Stimulated activated naive CD8-positive, alpha-beta T cell treated with anti-CD3 and anti-CD28 coated beads, Interleukin-15, Interleukin-2, amounts not matched to agents 100 ng/mL and 50 ng/mL, for 24 hours (primary cell): ENCODE measurements around the gene C11orf98.
"Not testable (repeated sequence)": the region's sequence is repeated elsewhere in the genome, so short reads cannot be mapped to it uniquely, and the experiment has no call there.

Source experiments
- H3K27ac Mint-ChIP-seq: one replicate; pipeline ENCODE4 v1.8.0; 2021; ENCODE audit warnings: mild to moderate bottlenecking, mixed read lengths
- H3K27me3 Mint-ChIP-seq: one replicate; pipeline ENCODE4 v1.8.0; 2021; ENCODE audit warnings: mixed read lengths
- H3K36me3 Mint-ChIP-seq: one replicate; pipeline ENCODE4 v1.8.0; 2021; ENCODE audit warnings: low read depth, mixed read lengths
- H3K4me1 Mint-ChIP-seq: one replicate; pipeline ENCODE4 v1.8.0; 2021; ENCODE audit warnings: low read depth, mixed read lengths
- H3K4me3 Mint-ChIP-seq: one replicate; pipeline ENCODE4 v1.8.0; 2021; ENCODE audit warnings: mild to moderate bottlenecking, mixed read lengths
- H3K9me3 Mint-ChIP-seq: one replicate; pipeline ENCODE4 v1.8.0; 2021; ENCODE audit warnings: mixed read lengths

Gene C11orf98

DNA sequence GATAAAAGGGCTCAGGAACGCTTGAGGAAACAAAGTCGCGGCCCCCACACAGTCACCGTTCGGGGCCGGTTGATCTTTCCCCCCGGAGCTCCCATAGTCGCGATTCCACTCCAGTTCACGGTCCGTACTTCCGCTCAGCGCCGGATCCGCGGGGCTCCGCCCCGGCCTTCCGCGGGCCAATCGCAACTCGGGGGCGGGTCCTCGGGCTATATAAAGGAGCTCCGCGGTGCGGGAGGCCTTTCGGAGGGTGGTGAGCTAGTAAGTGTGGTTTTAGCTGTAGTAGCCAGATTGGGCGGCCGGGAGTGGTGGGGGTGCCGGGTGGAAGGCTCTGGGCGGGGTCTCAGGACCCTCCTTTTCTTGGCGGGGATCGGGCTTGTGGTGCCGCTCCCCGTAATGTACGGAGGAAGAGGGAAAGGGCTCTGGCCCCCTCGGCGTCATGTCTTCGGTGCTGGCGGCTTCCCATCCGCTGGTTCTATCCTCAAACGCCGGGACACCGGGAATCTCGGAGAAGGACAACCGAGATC, at the start of gene C11orf98, which contains the start of gene CSKMT:
Gene C11orf98, minus strand, starts transcription at position 136 of the 524 bp plus-strand sequence. Its CDS starts 41 bp downstream, at position 95.
Gene CSKMT, plus strand, starts transcription at position 238 of the 524 bp plus-strand sequence. CDS start 568 bp downstream, outside the sequence.
- Mint-ChIP-seq H3K4me3 (peak within 1 kb of the TSS; percentile 96), H3K27ac (peak within 1 kb of the TSS; percentile 98), H3K27me3 (no peaks in the 10 kb centered on the region), H3K9me3 (no peaks in the 10 kb centered on the region), H3K36me3 (peaks cover 64% of the 10 kb centered on the region), H3K4me1 (peaks cover 50% of the 10 kb centered on the region)

- Mint-ChIP-seq H3K27me3 (no peaks in the 10 kb centered on the region), H3K4me3 (peak overlapping the region; percentile 18)
These were observed 48.3 kb upstream of the C11orf98 start for GRCh38 chr11:62713343-62713742.

DNA sequence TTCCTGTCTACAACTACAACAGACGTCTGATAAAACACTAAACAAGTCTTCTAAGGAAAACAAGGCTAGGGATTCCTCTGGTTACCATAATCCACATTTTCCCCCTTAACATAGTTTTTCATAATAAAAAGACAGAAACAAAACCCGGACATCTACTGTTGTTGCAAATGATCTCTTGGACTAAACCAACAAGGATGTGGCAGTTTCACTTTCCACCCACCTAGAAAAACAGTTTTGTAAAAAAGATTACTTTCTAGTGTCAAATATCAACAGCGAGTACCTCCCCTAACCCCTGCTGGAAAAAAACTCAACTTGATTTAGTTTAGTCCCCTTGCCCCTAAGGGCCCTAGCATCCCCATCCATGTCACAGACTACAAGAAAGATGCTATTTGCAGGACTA, 47.9 kb upstream of the C11orf98 start:
- H3K27me3 Mint-ChIP-seq: no peaks in the 10 kb centered on the region
- H3K4me3 Mint-ChIP-seq: peak overlapping the region; percentile 24
- H3K27ac Mint-ChIP-seq: peak overlapping the region; percentile 82
- H3K9me3 Mint-ChIP-seq: no peaks in the 10 kb centered on the region
- H3K36me3 Mint-ChIP-seq: peaks cover 80% of the 10 kb centered on the region
- peaks cover 57% of the 10 kb centered on the region for H3K4me1 Mint-ChIP-seq

More at GRCh38 chr11:62713343-62713742, 48.3 kb upstream of the C11orf98 start:
- Mint-ChIP-seq H3K9me3 (no peaks in the 10 kb centered on the region), H3K36me3 (peaks cover 82% of the 10 kb centered on the region), H3K4me1 (peaks cover 52% of the 10 kb centered on the region), H3K27ac (peak overlapping the region; percentile 82)

GRCh38 chr11:62712276-62712812, 47.3 kb upstream of the C11orf98 start:
- Mint-ChIP-seq H3K27me3 (no peaks in the 10 kb centered on the region), H3K9me3 (no peaks in the 10 kb centered on the region), H3K36me3 (peaks cover 76% of the 10 kb centered on the region), H3K4me3 (no peak overlapping the region), H3K4me1 (peaks cover 62% of the 10 kb centered on the region), H3K27ac (peak overlapping the region; percentile 82)

GRCh38 chr11:62710001-62710345, 45.0 kb upstream of the C11orf98 start:
- H3K27ac Mint-ChIP-seq: peak overlapping the region; percentile 96
- peaks cover 63% of the 10 kb centered on the region for H3K36me3 Mint-ChIP-seq
- peak overlapping the region; percentile 91 for H3K4me3 Mint-ChIP-seq
- H3K9me3 Mint-ChIP-seq: no peaks in the 10 kb centered on the region
- H3K27me3 Mint-ChIP-seq: no peaks in the 10 kb centered on the region
- H3K4me1 Mint-ChIP-seq: peaks cover 78% of the 10 kb centered on the region

DNA sequence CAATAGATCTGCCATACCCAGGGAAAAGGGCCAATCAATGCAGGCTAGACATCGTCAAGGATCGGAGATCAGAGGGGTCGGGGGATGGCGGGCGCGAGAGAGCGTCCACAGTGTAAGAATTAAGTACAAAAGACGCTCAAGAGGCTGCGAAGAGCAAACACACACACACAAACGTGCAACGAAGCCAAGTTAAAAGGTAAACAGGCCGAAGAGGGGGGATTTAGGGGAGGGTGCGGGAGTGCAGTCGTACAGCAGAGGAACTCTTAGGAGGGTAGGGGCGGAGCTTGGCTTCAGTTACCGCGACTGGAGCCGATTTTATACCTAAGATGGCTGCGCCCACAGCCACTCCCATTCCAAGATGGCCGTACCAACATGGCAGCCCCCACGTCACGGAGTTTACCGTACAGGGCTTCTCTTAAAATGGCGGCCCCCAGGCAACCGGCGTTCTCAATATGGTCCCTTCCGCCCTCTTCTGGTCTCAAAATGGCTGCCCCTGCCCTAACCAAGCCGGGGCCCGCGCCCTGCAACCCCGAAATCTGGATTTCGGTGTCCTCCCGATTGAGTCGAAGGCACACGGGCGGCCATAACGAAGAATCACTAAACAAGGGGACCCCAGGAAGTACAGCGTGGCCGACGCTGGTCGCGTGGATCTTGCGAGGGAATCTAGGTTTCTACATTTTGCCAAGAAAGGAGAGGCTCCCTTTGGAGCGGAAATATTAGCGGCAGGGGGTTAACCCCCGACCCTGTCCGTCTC, 44.4 kb upstream of the C11orf98 start:
- Mint-ChIP-seq H3K27ac (peak overlapping the region; percentile 96), H3K9me3 (no peaks in the 10 kb centered on the region), H3K4me3 (peak overlapping the region; percentile 91), H3K36me3 (peaks cover 58% of the 10 kb centered on the region), H3K4me1 (peaks cover 74% of the 10 kb centered on the region), H3K27me3 (no peaks in the 10 kb centered on the region)

DNA sequence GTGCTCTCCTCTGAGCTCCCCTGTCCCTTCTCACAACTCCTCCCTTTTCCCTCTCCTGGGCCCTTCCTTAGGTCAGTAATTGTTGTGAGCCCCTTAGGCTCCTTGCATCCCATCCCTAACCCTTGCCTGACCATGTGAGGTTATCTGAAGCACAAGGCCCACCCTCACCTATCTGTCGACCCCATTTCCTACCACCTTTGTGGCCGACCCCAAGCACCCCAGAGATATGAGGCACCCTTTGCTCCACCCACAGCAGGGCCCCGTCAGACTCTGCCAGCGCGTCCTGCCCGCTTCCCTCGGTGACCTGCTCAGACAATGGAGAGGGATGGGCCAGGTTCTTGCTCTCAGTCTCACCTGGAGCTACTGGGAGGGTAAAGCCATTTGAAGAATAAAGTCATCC, 43.8 kb upstream of the C11orf98 start:
- Mint-ChIP-seq H3K4me3 (peak overlapping the region; percentile 91), H3K36me3 (peaks cover 53% of the 10 kb centered on the region), H3K27me3 (no peaks in the 10 kb centered on the region), H3K9me3 (no peaks in the 10 kb centered on the region), H3K27ac (peak overlapping the region; percentile 96), H3K4me1 (peaks cover 68% of the 10 kb centered on the region)

DNA sequence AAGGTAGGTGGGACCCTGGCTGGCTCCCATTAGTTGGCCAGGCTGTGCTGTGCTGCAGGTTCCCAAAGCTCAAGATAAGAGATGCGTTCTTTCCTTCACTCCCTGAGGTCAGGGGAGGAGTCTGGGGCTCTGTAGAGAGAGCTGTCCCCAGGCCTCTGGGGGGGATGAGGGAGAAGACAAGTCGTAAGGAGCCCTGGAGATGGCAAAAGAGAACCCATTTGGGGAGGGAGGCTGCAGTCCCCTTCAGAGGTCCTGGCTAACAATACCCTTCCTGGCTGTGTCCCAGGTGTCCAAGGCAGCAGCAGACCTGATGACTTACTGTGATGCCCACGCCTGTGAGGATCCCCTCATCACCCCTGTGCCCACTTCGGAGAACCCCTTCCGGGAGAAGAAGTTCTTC, 43.4 kb upstream of the C11orf98 start:
- Mint-ChIP-seq H3K27me3 (no peaks in the 10 kb centered on the region), H3K36me3 (peaks cover 49% of the 10 kb centered on the region), H3K4me1 (peaks cover 64% of the 10 kb centered on the region), H3K9me3 (no peaks in the 10 kb centered on the region), H3K27ac (peak overlapping the region; percentile 96), H3K4me3 (peak overlapping the region; percentile 91)

DNA sequence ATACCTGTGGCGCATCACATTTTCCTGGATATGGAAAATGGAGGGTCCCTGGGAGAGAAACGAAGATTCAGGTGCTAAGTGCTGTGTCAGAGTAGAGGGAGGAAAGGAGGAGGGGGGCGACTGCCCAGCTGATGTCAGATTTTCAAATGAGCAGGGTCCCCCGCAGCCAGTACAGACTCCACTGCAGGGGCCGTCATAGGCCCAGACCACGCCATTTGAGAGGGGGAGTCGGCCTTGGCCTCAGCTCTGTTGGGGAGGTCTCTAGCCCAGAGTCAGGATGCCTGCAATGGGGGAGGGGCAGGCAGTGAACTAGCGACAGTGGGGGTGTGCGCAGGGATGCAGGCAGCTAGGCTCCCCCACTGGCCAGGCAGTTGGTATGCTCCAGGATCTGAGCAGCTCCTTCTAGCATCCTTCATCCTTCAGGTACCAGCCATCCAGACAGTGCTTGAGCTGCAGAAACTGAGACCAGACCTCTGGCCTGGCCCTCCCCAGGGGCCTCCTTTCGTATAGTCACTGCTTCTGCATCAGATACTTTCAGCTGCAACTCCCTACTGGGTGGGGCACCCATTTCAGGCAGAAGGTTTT, 42.4 kb upstream of the C11orf98 start, which contains the start of the genes BSCL2 and GNG3:
Gene BSCL2, minus strand, starts transcription at position 148 of the 585 bp plus-strand sequence. CDS start 229 bp downstream, outside the sequence.
Gene GNG3, plus strand, starts transcription at position 400 of the 585 bp plus-strand sequence. CDS start 620 bp downstream, outside the sequence.
- H3K27ac Mint-ChIP-seq: peak within 1 kb of the TSS; percentile 96
- peak within 1 kb of the TSS; percentile 91 for H3K4me3 Mint-ChIP-seq
- peaks cover 54% of the 10 kb centered on the region for H3K4me1 Mint-ChIP-seq
- H3K36me3 Mint-ChIP-seq: peaks cover 43% of the 10 kb centered on the region
- H3K9me3 Mint-ChIP-seq: no peaks in the 10 kb centered on the region
- H3K27me3 Mint-ChIP-seq: no peaks in the 10 kb centered on the region

- Mint-ChIP-seq H3K4me1 (peaks cover 50% of the 10 kb centered on the region), H3K27ac (peak overlapping the region; percentile 11), H3K9me3 (no peaks in the 10 kb centered on the region), H3K4me3 (peak overlapping the region; percentile 55), H3K36me3 (peaks cover 43% of the 10 kb centered on the region), H3K27me3 (no peaks in the 10 kb centered on the region)
These were observed 41.8 kb upstream of the C11orf98 start for GRCh38 chr11:62706850-62707247.

DNA sequence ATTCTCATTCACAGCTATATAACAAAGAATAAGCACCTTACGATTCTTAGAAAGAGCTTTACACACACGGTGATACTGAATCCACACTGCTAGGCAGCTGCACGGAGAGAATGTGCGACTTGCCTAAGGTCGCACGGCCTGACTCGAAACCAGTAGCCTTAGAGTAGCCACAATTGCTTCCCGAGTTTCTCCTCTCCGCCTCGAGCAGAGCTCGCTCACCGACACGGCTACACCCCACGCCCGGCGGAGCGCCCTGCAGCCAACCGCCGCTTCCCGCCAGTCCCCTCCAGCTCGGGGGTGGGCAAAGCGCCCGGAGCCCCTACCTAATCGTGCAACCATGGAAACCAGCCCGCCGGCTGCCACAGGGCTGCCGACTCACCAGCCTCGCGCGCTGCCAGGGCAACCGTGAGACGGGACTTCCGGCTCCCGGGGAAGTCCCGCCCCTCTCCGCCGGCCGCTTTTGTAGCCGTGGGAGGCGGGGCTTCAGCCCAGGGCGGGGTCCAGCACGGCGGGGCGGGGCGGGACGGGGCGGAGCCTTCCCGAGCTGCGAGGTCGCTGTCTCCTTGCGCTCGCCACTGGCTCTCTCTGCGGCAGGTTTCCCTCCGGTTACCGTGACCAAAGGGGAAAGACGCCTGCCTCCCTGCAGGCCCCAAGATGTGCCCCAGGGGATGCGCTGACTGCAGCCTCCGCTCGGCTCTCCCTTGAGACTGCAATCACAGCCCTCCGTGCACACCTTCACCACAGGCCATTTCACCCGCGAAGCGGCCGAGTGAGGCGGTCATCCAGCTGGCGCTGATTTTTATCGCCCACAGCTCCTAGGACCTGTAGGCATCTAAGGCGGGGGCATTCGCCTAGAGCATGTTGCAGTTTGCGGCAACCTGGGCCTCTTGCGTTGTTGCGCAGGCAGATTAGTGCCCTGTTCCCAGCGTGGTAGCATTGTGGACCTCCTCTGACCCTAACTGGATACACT, 41.2 kb upstream of the C11orf98 start:
- H3K4me1 Mint-ChIP-seq: peaks cover 50% of the 10 kb centered on the region
- no peaks in the 10 kb centered on the region for H3K27me3 Mint-ChIP-seq
- H3K4me3 Mint-ChIP-seq: peak overlapping the region; percentile 89
- peak overlapping the region; percentile 81 for H3K27ac Mint-ChIP-seq
- no peaks in the 10 kb centered on the region for H3K9me3 Mint-ChIP-seq
- peaks cover 45% of the 10 kb centered on the region for H3K36me3 Mint-ChIP-seq

GRCh38 chr11:62705413-62705812, 40.4 kb upstream of the C11orf98 start:
- Mint-ChIP-seq H3K4me3 (peak overlapping the region; percentile 89), H3K4me1 (peaks cover 49% of the 10 kb centered on the region), H3K9me3 (no peaks in the 10 kb centered on the region), H3K27me3 (no peaks in the 10 kb centered on the region), H3K36me3 (peaks cover 43% of the 10 kb centered on the region), H3K27ac (peak overlapping the region; percentile 81)

DNA sequence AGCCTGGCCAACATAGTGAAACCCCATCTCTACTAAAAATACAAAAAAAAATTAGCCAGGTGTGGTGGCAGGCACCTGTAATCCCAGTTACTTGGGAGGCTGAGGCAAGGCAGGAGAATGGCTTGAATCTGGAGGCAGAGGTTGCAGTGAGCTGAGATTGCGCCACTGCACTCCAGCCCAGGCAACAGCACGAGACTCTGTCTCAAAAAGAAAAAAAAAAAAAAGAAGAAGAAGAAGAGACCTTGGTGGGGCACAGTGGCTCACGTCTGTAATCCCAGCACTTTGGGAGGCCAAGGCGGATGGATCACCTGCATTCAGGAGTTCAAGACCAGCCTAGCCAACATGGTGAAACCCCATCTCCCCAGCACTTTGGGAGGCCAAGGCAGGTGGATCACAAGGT, 38.9 kb upstream of the C11orf98 start:
- Mint-ChIP-seq H3K4me1 (peaks cover 36% of the 10 kb centered on the region), H3K36me3 (peaks cover 37% of the 10 kb centered on the region)
- not testable (repeated sequence) for H3K27me3 Mint-ChIP-seq, H3K4me3 Mint-ChIP-seq, H3K27ac Mint-ChIP-seq, H3K9me3 Mint-ChIP-seq

- Mint-ChIP-seq H3K27me3 (no peaks in the 10 kb centered on the region), H3K27ac (no peak overlapping the region), H3K9me3 (no peaks in the 10 kb centered on the region), H3K4me1 (peaks cover 20% of the 10 kb centered on the region), H3K36me3 (peaks cover 31% of the 10 kb centered on the region), H3K4me3 (no peak overlapping the region)
These were observed 37.2 kb upstream of the C11orf98 start for GRCh38 chr11:62702246-62702645.
